Neural crest cell (in vitro differentiated cells): ENCODE data around the gene ACBD6. TPM values are rescaled to one million over a fixed set of nuclear protein-coding genes. Genes with fewer than 3 reads are reported as not detected.

ENCODE experiments used
- DNase-seq: peaks from one replicate; pipeline ENCODE4 v3.0.0; 2021; ENCODE audit warnings: low read depth, mixed read lengths, low spot score
- H3K27ac Mint-ChIP-seq: one replicate; pipeline ENCODE4 v1.8.0; 2021; ENCODE audit warnings: mild to moderate bottlenecking, mixed read lengths; ENCODE audit not compliant: unreplicated experiment
- H3K27me3 Mint-ChIP-seq: 2 replicates; pipeline ENCODE4 v1.8.0; 2021; ENCODE audit warnings: low read depth, mild to moderate bottlenecking, mixed read lengths
- H3K36me3 Mint-ChIP-seq: 2 replicates; pipeline ENCODE4 v1.8.0; 2021; ENCODE audit warnings: low read depth, mild to moderate bottlenecking, mixed read lengths
- H3K4me1 Mint-ChIP-seq: 2 replicates; pipeline ENCODE4 v1.8.0; 2021; ENCODE audit warnings: mixed read lengths
- H3K4me3 Mint-ChIP-seq: one replicate; pipeline ENCODE4 v1.8.0; 2021; ENCODE audit warnings: mild to moderate bottlenecking, mixed read lengths
- H3K9me3 Mint-ChIP-seq: 2 replicates; pipeline ENCODE4 v1.8.0; 2021; ENCODE audit warnings: mixed read lengths
- total RNA-seq: library from RNA; stranded (reverse); gene quantifications from 2 replicates; pipeline ENCODE4 v1.2.1, GENCODE V29; 2021
- TF ChIP-seq, protein P1 (sequence below): fragments of 200-600 bp; sonication (generic); conservative IDR thresholded peaks from 2 replicates; pipeline ENCODE4 v1.5.0; 2021; ENCODE audit warnings: antibody characterized with exemption, mild to moderate bottlenecking

ACBD6 gene
- total RNA-seq, 1 donor from 2014 or later = 59.1 TPM

DNA sequence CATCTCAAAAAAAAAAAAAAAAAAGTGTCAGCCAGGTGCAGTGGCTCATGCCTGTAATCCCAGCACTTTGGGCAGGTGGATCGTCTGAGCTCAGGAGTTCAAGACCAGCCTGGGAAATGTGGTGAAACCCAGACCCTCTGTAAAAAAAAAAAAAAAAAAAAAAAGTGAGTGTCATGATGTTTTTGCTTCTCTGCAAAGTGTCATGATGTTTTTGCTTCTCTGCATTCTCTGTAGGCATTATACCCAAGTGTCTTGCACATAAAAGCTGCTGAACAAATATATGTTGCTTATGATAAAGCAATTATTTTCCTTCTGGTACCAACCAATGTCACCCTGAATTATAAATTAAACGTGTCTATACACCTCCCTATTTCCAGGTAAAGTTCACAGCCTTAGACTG lies 1.7 kb downstream of the ACBD6 start:
- Mint-ChIP-seq H3K27ac (no peak overlapping the region), H3K4me1 (peaks cover 38% of the 10 kb centered on the region), H3K9me3 (no peaks in the 10 kb centered on the region), H3K36me3 (peaks cover 4% of the 10 kb centered on the region), H3K27me3 (no peaks in the 10 kb centered on the region), H3K4me3 (peak overlapping the region; percentile 94)
- TF ChIP-seq, protein P1, sequence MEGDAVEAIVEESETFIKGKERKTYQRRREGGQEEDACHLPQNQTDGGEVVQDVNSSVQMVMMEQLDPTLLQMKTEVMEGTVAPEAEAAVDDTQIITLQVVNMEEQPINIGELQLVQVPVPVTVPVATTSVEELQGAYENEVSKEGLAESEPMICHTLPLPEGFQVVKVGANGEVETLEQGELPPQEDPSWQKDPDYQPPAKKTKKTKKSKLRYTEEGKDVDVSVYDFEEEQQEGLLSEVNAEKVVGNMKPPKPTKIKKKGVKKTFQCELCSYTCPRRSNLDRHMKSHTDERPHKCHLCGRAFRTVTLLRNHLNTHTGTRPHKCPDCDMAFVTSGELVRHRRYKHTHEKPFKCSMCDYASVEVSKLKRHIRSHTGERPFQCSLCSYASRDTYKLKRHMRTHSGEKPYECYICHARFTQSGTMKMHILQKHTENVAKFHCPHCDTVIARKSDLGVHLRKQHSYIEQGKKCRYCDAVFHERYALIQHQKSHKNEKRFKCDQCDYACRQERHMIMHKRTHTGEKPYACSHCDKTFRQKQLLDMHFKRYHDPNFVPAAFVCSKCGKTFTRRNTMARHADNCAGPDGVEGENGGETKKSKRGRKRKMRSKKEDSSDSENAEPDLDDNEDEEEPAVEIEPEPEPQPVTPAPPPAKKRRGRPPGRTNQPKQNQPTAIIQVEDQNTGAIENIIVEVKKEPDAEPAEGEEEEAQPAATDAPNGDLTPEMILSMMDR = no peak
- DNase-seq = no peak

DNA sequence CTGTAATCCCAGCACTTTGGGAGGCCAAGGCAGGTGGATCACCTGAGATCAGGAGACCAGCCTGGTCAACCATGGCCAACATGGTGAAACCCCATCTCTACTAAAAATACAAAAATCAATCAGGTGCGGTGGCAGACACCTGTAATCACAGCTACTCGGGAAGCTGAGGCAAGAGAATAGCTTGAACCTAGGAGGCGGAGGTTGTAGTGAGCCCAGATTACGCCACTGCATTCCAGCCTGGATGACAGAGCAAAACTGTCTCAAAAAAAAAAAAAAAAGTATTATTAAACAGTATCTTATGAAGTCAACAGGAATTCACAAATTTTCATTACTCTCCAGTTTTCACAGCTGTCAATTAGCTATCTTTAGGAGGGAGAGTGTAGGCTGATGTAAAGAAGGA lies 3.8 kb downstream of the ACBD6 start:
- H3K36me3 Mint-ChIP-seq = peaks cover 4% of the 10 kb centered on the region
- TF ChIP-seq, protein P1 = no peak
- H3K4me1 Mint-ChIP-seq = peaks cover 38% of the 10 kb centered on the region

GRCh38 chr1:180497826-180498225 lies 4.6 kb downstream of the ACBD6 start:
- no peak overlapping the region for H3K27ac Mint-ChIP-seq
- no peaks in the 10 kb centered on the region for H3K27me3 Mint-ChIP-seq
- DNase-seq = no peak
- peaks cover 30% of the 10 kb centered on the region for H3K4me1 Mint-ChIP-seq
- H3K4me3 Mint-ChIP-seq = no peak overlapping the region
- H3K9me3 Mint-ChIP-seq = no peaks in the 10 kb centered on the region
- H3K36me3 Mint-ChIP-seq = peaks cover 4% of the 10 kb centered on the region
- TF ChIP-seq, protein P1 = no peak

More for the DNA sequence above, 3.8 kb downstream of the ACBD6 start:
- Mint-ChIP-seq H3K27me3 (no peaks in the 10 kb centered on the region), H3K4me3 (no peak overlapping the region), H3K27ac (no peak overlapping the region), H3K9me3 (no peaks in the 10 kb centered on the region)
- DNase-seq = no peak

DNA sequence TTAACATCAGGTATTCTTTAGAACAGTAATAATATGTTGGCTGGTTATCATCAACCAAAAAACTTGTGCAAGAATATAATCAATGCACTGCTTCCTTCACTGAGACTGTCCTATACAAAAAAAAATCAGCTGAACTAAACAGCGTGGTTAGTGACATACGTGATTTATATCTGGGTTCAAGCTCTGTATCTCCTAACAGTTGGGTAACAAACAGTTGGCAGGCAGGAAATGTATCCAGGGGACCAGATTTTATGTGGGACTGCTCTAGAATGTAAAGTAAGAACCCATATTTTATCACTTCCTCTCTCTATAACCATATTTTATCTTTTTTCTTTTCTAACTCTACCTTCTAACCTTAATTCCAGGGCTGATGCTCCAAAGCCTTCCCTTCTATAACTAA lies 8.0 kb downstream of the ACBD6 start:
- Mint-ChIP-seq H3K36me3 (peaks cover 2% of the 10 kb centered on the region), H3K27me3 (no peaks in the 10 kb centered on the region), H3K4me1 (peaks cover 4% of the 10 kb centered on the region), H3K9me3 (no peaks in the 10 kb centered on the region), H3K4me3 (no peak overlapping the region), H3K27ac (no peak overlapping the region)
- TF ChIP-seq, protein P1 = no peak
- DNase-seq = no peak

- TF ChIP-seq, protein P1 = no peak
- H3K27me3 Mint-ChIP-seq = no peaks in the 10 kb centered on the region
- H3K36me3 Mint-ChIP-seq = peaks cover 4% of the 10 kb centered on the region
- no peaks in the 10 kb centered on the region for H3K9me3 Mint-ChIP-seq
- H3K27ac Mint-ChIP-seq = no peak overlapping the region
- peaks cover 9% of the 10 kb centered on the region for H3K4me1 Mint-ChIP-seq
- H3K4me3 Mint-ChIP-seq = no peak overlapping the region
- DNase-seq = no peak
Observed at GRCh38 chr1:180489976-180490375, 12.4 kb downstream of the ACBD6 start.

DNA sequence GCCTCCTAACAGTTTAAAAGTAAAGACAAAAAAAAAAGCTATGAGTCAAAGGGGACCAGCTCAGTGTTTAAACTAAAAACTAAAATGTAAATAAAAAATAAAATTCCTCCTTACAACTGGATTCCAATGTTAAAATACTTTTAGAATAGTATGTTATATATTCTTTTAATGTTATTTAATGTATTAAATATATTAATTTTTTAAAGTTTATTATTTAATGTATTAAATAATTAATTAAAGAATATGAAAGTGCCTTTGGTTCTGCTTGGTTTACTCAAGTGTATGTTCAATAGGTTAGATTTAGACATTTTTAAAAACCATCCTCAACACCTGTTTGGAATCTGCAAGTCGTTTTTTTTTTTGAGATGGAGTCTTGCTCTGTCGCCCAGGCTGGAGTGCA lies 13.1 kb downstream of the ACBD6 start:
- Mint-ChIP-seq H3K27ac (no peak overlapping the region), H3K27me3 (no peaks in the 10 kb centered on the region), H3K9me3 (no peaks in the 10 kb centered on the region), H3K4me3 (no peak overlapping the region), H3K36me3 (peaks cover 4% of the 10 kb centered on the region), H3K4me1 (peaks cover 9% of the 10 kb centered on the region)
- DNase-seq = no peak
- TF ChIP-seq, protein P1 = no peak
